Gastrocnemius medialis (tissue), 4 donors: ENCODE measurements around the gene IL4R. TPM values are rescaled to one million over a fixed set of nuclear protein-coding genes. Genes with fewer than 3 reads are reported as not detected.

Source experiments
- ATAC-seq, 2 donors: fragments of 150-250 bp; one replicate each; pipeline ENCODE4 v1.9.1; 2016
- DNase-seq, 2 donors: peaks; one replicate each; pipeline ENCODE4 v3.0.0-alpha.2; 2019
- H3K27ac ChIP-seq, 4 donors: fragments of 200-600 bp; sonication (generic); 1 replicate in 1 of 4; 2 replicates in 3 of 4; pipeline ENCODE4 v1.5.1; 2016 to 2018; ENCODE audit warnings: mild to moderate bottlenecking in 2 of 4, moderate library complexity in 1 of 4
- H3K27me3 ChIP-seq, 3 donors: fragments of 200-600 bp; sonication (generic) in 2 of 3; 1 replicate in 1 of 3; 2 replicates in 2 of 3; pipeline versions ENCODE4 v1.5.1 to v1.6.0; 2016 to 2019; ENCODE audit warnings: mild to moderate bottlenecking in 1 of 3, moderate library complexity in 1 of 3
- H3K36me3 ChIP-seq, 2 donors: fragments of 200-600 bp; sonication (generic) in 1 of 2; one replicate each; pipeline ENCODE4 v1.5.1; 2017 to 2018
- H3K4me1 ChIP-seq, 2 donors: fragments of 200-600 bp; sonication (generic) in 1 of 2; one replicate each; pipeline ENCODE4 v1.5.1; 2016 to 2017; ENCODE audit warnings: mild to moderate bottlenecking in 2 of 2
- H3K4me3 ChIP-seq, 4 donors: fragments of 200-600 bp; sonication (generic) in 3 of 4; 1 replicate in 1 of 4; 2 replicates in 3 of 4; pipeline ENCODE4 v1.5.1; 2016 to 2019; ENCODE audit warnings: mild to moderate bottlenecking in 2 of 4
- H3K9me3 ChIP-seq, 3 donors: fragments of 200-600 bp; sonication (generic) in 2 of 3; 1 replicate in 1 of 3; 2 replicates in 2 of 3; pipeline ENCODE4 v1.5.1; 2016 to 2019
- POLR2A ChIP-seq, 2 donors: fragments of 450-650 bp; IDR thresholded peaks; one replicate each; pipeline ENCODE4 v1.6.1; 2017; ENCODE audit warnings: antibody characterized with exemption in 2 of 2, mild to moderate bottlenecking in 2 of 2, moderate library complexity in 2 of 2
- in situ Hi-C, 4 donors: fragments of 200-750 bp; cut with MboI; loops; one replicate each; pipeline versions ENCODE4 v1.15.0 to v1.8.0; 2017; ENCODE audit warnings: low sequenced_read_pairs in 4 of 4
- intact Hi-C: fragments of 100-400 bp; cut with DNase I; formaldehyde crosslinking; loops from one replicate; pipeline ENCODE4 v1.15.1; 2023; ENCODE audit warnings: low total_unique reads
- total RNA-seq, 4 donors: library from RNA; depleted of rRNA; stranded (reverse); fragments of >200 nt; gene quantifications; one replicate each; pipeline versions ENCODE4 v1.1.0 to v1.2.3, GENCODE V29; 2016
- TF ChIP-seq, protein P1 (sequence below), 5 experiments: fragments of 450-650 bp in 3 of 5; fragments of 200-600 bp in 2 of 5; sonication (generic) in 2 of 5; IDR thresholded peaks in 4 of 5; conservative IDR thresholded peaks in 1 of 5; 1 replicate in 4 of 5; 2 replicates in 1 of 5; pipeline ENCODE4 v1.5.1; 2016 to 2019; ENCODE audit warnings: antibody characterized with exemption in 5 of 5, mild to moderate bottlenecking in 3 of 5, moderate library complexity in 3 of 5

Gene IL4R
- total RNA-seq, 4 donors from 2014 or later = 4.5 to 7.4 (median 6.5) TPM

- no peaks in the 10 kb centered on the region for H3K4me1 ChIP-seq
- H3K27ac ChIP-seq = no peak overlapping the region
- intact Hi-C loops = no loop called here
- H3K9me3 ChIP-seq = no peaks in the 10 kb centered on the region
- no peaks in the 10 kb centered on the region for H3K36me3 ChIP-seq
- ATAC-seq = no peak
- no peak for TF ChIP-seq POLR2A (IDR thresholded peaks at IDR 0.05)
- TF ChIP-seq, protein P1, sequence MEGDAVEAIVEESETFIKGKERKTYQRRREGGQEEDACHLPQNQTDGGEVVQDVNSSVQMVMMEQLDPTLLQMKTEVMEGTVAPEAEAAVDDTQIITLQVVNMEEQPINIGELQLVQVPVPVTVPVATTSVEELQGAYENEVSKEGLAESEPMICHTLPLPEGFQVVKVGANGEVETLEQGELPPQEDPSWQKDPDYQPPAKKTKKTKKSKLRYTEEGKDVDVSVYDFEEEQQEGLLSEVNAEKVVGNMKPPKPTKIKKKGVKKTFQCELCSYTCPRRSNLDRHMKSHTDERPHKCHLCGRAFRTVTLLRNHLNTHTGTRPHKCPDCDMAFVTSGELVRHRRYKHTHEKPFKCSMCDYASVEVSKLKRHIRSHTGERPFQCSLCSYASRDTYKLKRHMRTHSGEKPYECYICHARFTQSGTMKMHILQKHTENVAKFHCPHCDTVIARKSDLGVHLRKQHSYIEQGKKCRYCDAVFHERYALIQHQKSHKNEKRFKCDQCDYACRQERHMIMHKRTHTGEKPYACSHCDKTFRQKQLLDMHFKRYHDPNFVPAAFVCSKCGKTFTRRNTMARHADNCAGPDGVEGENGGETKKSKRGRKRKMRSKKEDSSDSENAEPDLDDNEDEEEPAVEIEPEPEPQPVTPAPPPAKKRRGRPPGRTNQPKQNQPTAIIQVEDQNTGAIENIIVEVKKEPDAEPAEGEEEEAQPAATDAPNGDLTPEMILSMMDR (IDR thresholded peaks at IDR 0.05 in 4 of 5, conservative IDR thresholded peaks at IDR 0.05 in 1 of 5) = no peak
- DNase-seq = no peak
- H3K4me3 ChIP-seq = no peak overlapping the region
- no peaks in the 10 kb centered on the region for H3K27me3 ChIP-seq
- in situ Hi-C loops = loop anchor here in 1 of 4 donors (25.0 kb wide), 1 partner anchor 110 kb away; the partner anchor contains the start of gene IL21R
Measured at GRCh38 chr16:27302126-27302525, 11.6 kb upstream of the IL4R start.

DNA sequence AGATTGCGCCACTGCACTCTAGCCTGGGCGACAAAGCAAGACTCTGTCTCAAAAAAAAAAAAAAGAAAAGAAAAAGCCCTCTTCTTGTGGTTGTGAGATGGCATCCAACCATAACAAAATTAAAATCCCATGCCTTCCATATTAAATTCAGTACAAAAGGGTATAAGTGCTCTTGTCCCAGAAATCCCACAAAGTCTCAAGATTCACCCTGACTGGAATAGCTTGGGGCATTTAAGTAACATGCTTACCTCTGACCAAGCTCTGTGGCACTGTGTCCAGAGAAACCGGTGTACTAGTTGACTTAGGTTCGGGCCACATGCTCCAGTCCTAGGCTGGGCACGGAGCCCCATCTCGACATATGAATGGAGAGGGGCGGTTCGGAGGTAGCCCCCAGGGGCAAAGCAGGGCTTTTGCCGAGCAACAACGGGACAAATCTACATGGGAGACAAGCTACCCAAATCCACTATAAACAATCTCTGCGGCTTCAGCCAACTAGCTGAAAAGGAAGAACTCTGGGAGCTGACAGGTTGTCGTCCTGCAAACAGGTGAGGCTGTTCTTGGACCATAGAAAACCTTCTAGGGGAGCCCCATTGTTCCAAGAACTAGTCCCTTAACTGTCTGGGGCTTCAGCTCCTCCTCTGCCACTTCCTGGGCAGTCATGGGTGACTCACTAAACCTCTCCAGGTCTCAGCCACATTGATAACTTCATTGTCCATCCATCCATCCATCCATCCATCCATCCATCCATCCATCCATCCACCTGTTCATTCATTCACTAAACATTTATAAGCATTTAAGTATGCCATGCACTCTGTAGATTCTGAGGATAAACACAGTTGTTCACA, 10.3 kb upstream of the IL4R start:
- in situ Hi-C loops = loop anchor here in 1 of 4 donors (25.0 kb wide), 1 partner anchor 109 kb away; the partner anchor contains the start of gene IL21R
- intact Hi-C loops = no loop called here
- no peaks in the 10 kb centered on the region for H3K36me3 ChIP-seq
- H3K27me3 ChIP-seq = no peaks in the 10 kb centered on the region
- ATAC-seq (no peak), DNase-seq (no peak)
- H3K4me3 ChIP-seq = no peak overlapping the region
- H3K9me3 ChIP-seq = no peaks in the 10 kb centered on the region
- TF ChIP-seq, protein P1 (IDR thresholded peaks at IDR 0.05 in 4 of 5, conservative IDR thresholded peaks at IDR 0.05 in 1 of 5) = no peak
- no peak for TF ChIP-seq POLR2A (IDR thresholded peaks at IDR 0.05)
- H3K4me1 ChIP-seq = no peaks in the 10 kb centered on the region
- no peak overlapping the region for H3K27ac ChIP-seq

GRCh38 chr16:27304102-27304501, 9.7 kb upstream of the IL4R start:
- TF ChIP-seq, protein P1 (IDR thresholded peaks at IDR 0.05 in 4 of 5, conservative IDR thresholded peaks at IDR 0.05 in 1 of 5) = no peak
- TF ChIP-seq POLR2A (IDR thresholded peaks at IDR 0.05) = no peak
- Histone ChIP-seq H3K36me3 (no peaks in the 10 kb centered on the region), H3K4me3 (no peak overlapping the region), H3K27ac (no peak overlapping the region), H3K27me3 (no peaks in the 10 kb centered on the region), H3K4me1 (no peaks in the 10 kb centered on the region), H3K9me3 (peaks cover 0 to 5% (median 0%) of the 10 kb centered on the region in 3 donors)
- intact Hi-C loops = no loop called here
- no peak for DNase-seq
- no peak for ATAC-seq
- in situ Hi-C loops = loop anchor here in 1 of 4 donors (25.0 kb wide), 1 partner anchor 108 kb away; the partner anchor contains the start of gene IL21R

GRCh38 chr16:27304881-27305745, 8.7 kb upstream of the IL4R start:
- H3K27ac ChIP-seq = no peak overlapping the region
- in situ Hi-C loops = loop anchor here in 1 of 4 donors (25.0 kb wide), 1 partner anchor 107 kb away; the partner anchor contains the start of gene IL21R
- H3K36me3 ChIP-seq = no peaks in the 10 kb centered on the region
- no peaks in the 10 kb centered on the region for H3K4me1 ChIP-seq
- no peak overlapping the region for H3K4me3 ChIP-seq
- H3K27me3 ChIP-seq = no peaks in the 10 kb centered on the region
- intact Hi-C loops = no loop called here
- peaks cover 0 to 6% (median 0%) of the 10 kb centered on the region in 3 donors for H3K9me3 ChIP-seq
- DNase-seq = no peak
- TF ChIP-seq POLR2A (IDR thresholded peaks at IDR 0.05) = no peak
- no peak for ATAC-seq
